HepG2 (cell line): ENCODE results near the gene SHROOM1. TPM values are rescaled to one million over a fixed set of nuclear protein-coding genes. Genes with fewer than 3 reads are reported as not detected.

ENCODE experiments used
- polyA plus RNA-seq, 8 experiments: library from polyadenylated mRNA; depleted of rRNA in 3 of 8; stranded (reverse) in 7 of 8; unstranded in 1 of 8; fragments of >200 nt; fragmentation: Illumina TruSeq in 4 of 8; extraction: Trizol in 4 of 8; gene quantifications; 2 replicates each; pipeline versions ENCODE4 v1.2.1 to v1.2.3, GENCODE V29; 2011 to 2016; ENCODE audit warnings: low read depth in 4 of 8, missing spikeins in 1 of 8, mixed read lengths in 1 of 8; ENCODE audit not compliant: insufficient read depth in 1 of 8
- small RNA-seq, 3 experiments: library from RNA; depleted of rRNA; stranded (forward); fragments of <200 nt; gene quantifications; one replicate each; pipeline ENCODE3, GENCODE V24; 2012; ENCODE audit warnings: low read depth in 2 of 3, low replicate concordance in 1 of 3; ENCODE audit not compliant: insufficient read length in 3 of 3, insufficient read depth in 2 of 3
- total RNA-seq, 5 experiments: library from RNA; depleted of rRNA; stranded (reverse); fragments of >200 nt; fragmentation: Illumina TruSeq; extraction: Trizol; gene quantifications; 2 replicates each; pipeline ENCODE4 v1.2.3, GENCODE V29; 2016; ENCODE audit warnings: low read depth in 1 of 5

SHROOM1 gene
- total and polyA plus RNA-seq, 2 of the 13 experiments (the other 11 are each of a cell fraction or from before 2014, with no cell fraction given): 18.2 to 25.7 TPM

Small RNA genes within 50 kb of the gene (small RNA-seq; reads per million reads assigned to genes)
- gene RNA5SP192: 0 reads per million in 3 experiments

Other genes with a start within 250 kb of the SHROOM1 start
- gene IL13, start 172.5 kb downstream of the SHROOM1 start, total RNA-seq (2016; rRNA removed; fragmentation: Illumina TruSeq; extraction: Trizol): not detected in 2 replicates
- 0.05 TPM in 1 of 2 replicates, not detected in the other for gene IL13, start 172.5 kb downstream of the SHROOM1 start, polyA plus RNA-seq (2011; rRNA removed)
- gene IL4, start 156.7 kb downstream of the SHROOM1 start, total RNA-seq (2016; rRNA removed; fragmentation: Illumina TruSeq; extraction: Trizol): not detected in 2 replicates
- not detected in 2 replicates for gene IL4, start 156.7 kb downstream of the SHROOM1 start, polyA plus RNA-seq (2011; rRNA removed)
- gene KIF3A, start 93.1 kb downstream of the SHROOM1 start, total RNA-seq (2016; rRNA removed; fragmentation: Illumina TruSeq; extraction: Trizol): 8.4 and 11.3 TPM in 2 replicates
- gene KIF3A, start 93.1 kb downstream of the SHROOM1 start, polyA plus RNA-seq (2011; rRNA removed): 2.3 TPM in 2 replicates
- not detected in 2 replicates for gene CCNI2, start 83.2 kb downstream of the SHROOM1 start, total RNA-seq (2016; rRNA removed; fragmentation: Illumina TruSeq; extraction: Trizol)
- 0.03 TPM in 1 of 2 replicates, not detected in the other for gene CCNI2, start 83.2 kb downstream of the SHROOM1 start, polyA plus RNA-seq (2011; rRNA removed)
- 49.9 and 50.7 TPM in 2 replicates for gene SEPTIN8, start 53.4 kb downstream of the SHROOM1 start, total RNA-seq (2016; rRNA removed; fragmentation: Illumina TruSeq; extraction: Trizol)
- gene SEPTIN8, start 53.4 kb downstream of the SHROOM1 start, polyA plus RNA-seq (2011; rRNA removed): 41.4 and 52.4 TPM in 2 replicates
- gene SOWAHA, start 17.3 kb downstream of the SHROOM1 start, total RNA-seq (2016; rRNA removed; fragmentation: Illumina TruSeq; extraction: Trizol): 1.9 and 2.0 TPM in 2 replicates
- gene SOWAHA, start 17.3 kb downstream of the SHROOM1 start, polyA plus RNA-seq (2011; rRNA removed): 0.82 and 0.95 TPM in 2 replicates
- 0.07 and 0.38 TPM in 2 replicates for gene GDF9, start 35.8 kb upstream of the SHROOM1 start, total RNA-seq (2016; rRNA removed; fragmentation: Illumina TruSeq; extraction: Trizol)
- 0.33 and 0.50 TPM in 2 replicates for gene GDF9, start 35.8 kb upstream of the SHROOM1 start, polyA plus RNA-seq (2011; rRNA removed)
- gene UQCRQ, start 36.0 kb upstream of the SHROOM1 start, total RNA-seq (2016; rRNA removed; fragmentation: Illumina TruSeq; extraction: Trizol): 575 and 610 TPM in 2 replicates
- 237 and 257 TPM in 2 replicates for gene UQCRQ, start 36.0 kb upstream of the SHROOM1 start, polyA plus RNA-seq (2011; rRNA removed)
- gene LEAP2, start 43.0 kb upstream of the SHROOM1 start, total RNA-seq (2016; rRNA removed; fragmentation: Illumina TruSeq; extraction: Trizol): 19.8 and 23.9 TPM in 2 replicates
- 51.9 and 70.9 TPM in 2 replicates for gene LEAP2, start 43.0 kb upstream of the SHROOM1 start, polyA plus RNA-seq (2011; rRNA removed)
- 22.1 and 30.5 TPM in 2 replicates for gene AFF4, start 133.0 kb upstream of the SHROOM1 start, total RNA-seq (2016; rRNA removed; fragmentation: Illumina TruSeq; extraction: Trizol)
- 17.6 and 25.5 TPM in 2 replicates for gene AFF4, start 133.0 kb upstream of the SHROOM1 start, polyA plus RNA-seq (2011; rRNA removed)
- gene ZCCHC10, start 195.9 kb upstream of the SHROOM1 start, total RNA-seq (2016; rRNA removed; fragmentation: Illumina TruSeq; extraction: Trizol): 40.7 and 54.8 TPM in 2 replicates
- 44.5 and 48.2 TPM in 2 replicates for gene ZCCHC10, start 195.9 kb upstream of the SHROOM1 start, polyA plus RNA-seq (2011; rRNA removed)
- gene HSPA4, start 221.4 kb upstream of the SHROOM1 start, total RNA-seq (2016; rRNA removed; fragmentation: Illumina TruSeq; extraction: Trizol): 231 and 359 TPM in 2 replicates
- 21.7 and 36.6 TPM in 2 replicates for gene HSPA4, start 221.4 kb upstream of the SHROOM1 start, polyA plus RNA-seq (2011; rRNA removed)